Left ventricle myocardium inferior (tissue), 1 donor: ENCODE measurements around the gene B3GNT3. TPM values are rescaled to one million over a fixed set of nuclear protein-coding genes. Genes with fewer than 3 reads are reported as not detected.
"Not testable (repeated sequence)": the region's sequence is repeated elsewhere in the genome, so short reads cannot be mapped to it uniquely, and the experiment has no call there.

Experiments
- DNase-seq: peaks from one replicate; pipeline ENCODE4 v3.0.0-alpha.2; 2020
- H3K27ac ChIP-seq: fragments of 200-600 bp; replicated peaks from 2 replicates; pipeline ENCODE4 v1.8.0; 2021
- H3K27me3 ChIP-seq: fragments of 200-600 bp; 2 replicates; pipeline ENCODE4 v1.8.0; 2021; ENCODE audit warnings: low read depth
- H3K36me3 ChIP-seq: fragments of 200-600 bp; 2 replicates; pipeline ENCODE4 v1.8.0; 2021
- H3K4me1 ChIP-seq: fragments of 200-600 bp; 2 replicates; pipeline ENCODE4 v1.8.0; 2021
- H3K4me3 ChIP-seq: fragments of 200-600 bp; 2 replicates; pipeline ENCODE4 v1.8.0; 2021; ENCODE audit warnings: mild to moderate bottlenecking, moderate library complexity
- H3K9me3 ChIP-seq: fragments of 200-600 bp; replicated peaks from 2 replicates; pipeline ENCODE4 v1.8.0; 2021
- CTCF ChIP-seq: fragments of 200-600 bp; IDR thresholded peaks from 2 replicates; pipeline ENCODE4 v1.8.0; 2021; ENCODE audit warnings: antibody characterized with exemption, mild to moderate bottlenecking, borderline replicate concordance
- intact Hi-C: fragments of 100-400 bp; cut with micrococcal nuclease; formaldehyde crosslinking; loops from one replicate; pipeline ENCODE4 v1.11.0; 2022
- total RNA-seq: library from RNA; stranded (reverse); fragmentation: NEBNext Ultra II Directional; extraction: Animal tissue kit (Norgen Biotek cat#: 25700); gene quantifications from one replicate; pipeline ENCODE4 v1.2.1, GENCODE V29; 2021
- donor health status: DM: no; HTN: yes; CAD: no; lungs with severe emphysema.

The B3GNT3 gene
- total RNA-seq, 1 donor from 2014 or later: not detected

- peaks cover 78% of the 10 kb centered on the region for H3K27me3 ChIP-seq
- no peak overlapping the region for H3K27ac ChIP-seq
- H3K36me3 ChIP-seq: no peaks in the 10 kb centered on the region
- peak; percentile 50 for DNase-seq
- intact Hi-C loops: no loop called here
- peaks cover 10% of the 10 kb centered on the region for H3K4me1 ChIP-seq
- H3K4me3 ChIP-seq: peak overlapping the region; percentile 25
- no peak for TF ChIP-seq CTCF
- H3K9me3 ChIP-seq: no peaks in the 10 kb centered on the region
Observed at GRCh38 chr19:17778251-17778967, 16.5 kb upstream of the B3GNT3 start.

GRCh38 chr19:17778968-17779929, 15.7 kb upstream of the B3GNT3 start:
- peak overlapping the region; percentile 25 for H3K4me3 ChIP-seq
- TF ChIP-seq CTCF: no peak
- no peak for DNase-seq
- H3K36me3 ChIP-seq: no peaks in the 10 kb centered on the region
- H3K27ac ChIP-seq: no peak overlapping the region
- peaks cover 83% of the 10 kb centered on the region for H3K27me3 ChIP-seq
- H3K4me1 ChIP-seq: peaks cover 13% of the 10 kb centered on the region
- intact Hi-C loops: no loop called here
- H3K9me3 ChIP-seq: no peaks in the 10 kb centered on the region

GRCh38 chr19:17780781-17781180, 14.2 kb upstream of the B3GNT3 start:
- no peak for DNase-seq
- no peak for TF ChIP-seq CTCF
- H3K4me1 ChIP-seq: peaks cover 14% of the 10 kb centered on the region
- no peaks in the 10 kb centered on the region for H3K36me3 ChIP-seq
- H3K9me3 ChIP-seq: no peaks in the 10 kb centered on the region
- H3K27ac ChIP-seq: no peak overlapping the region
- intact Hi-C loops: no loop called here
- H3K4me3 ChIP-seq: no peak overlapping the region
- H3K27me3 ChIP-seq: peaks cover 70% of the 10 kb centered on the region

GRCh38 chr19:17783721-17784120, 11.2 kb upstream of the B3GNT3 start:
- H3K4me1 ChIP-seq, H3K9me3 ChIP-seq, DNase-seq, H3K27ac ChIP-seq, intact Hi-C loops, H3K4me3 ChIP-seq, H3K36me3 ChIP-seq: not testable (repeated sequence)
- peaks cover 52% of the 10 kb centered on the region for H3K27me3 ChIP-seq

- TF ChIP-seq CTCF: peak; percentile 85
- no peaks in the 10 kb centered on the region for H3K36me3 ChIP-seq
- peaks cover 4% of the 10 kb centered on the region for H3K4me1 ChIP-seq
- no peaks in the 10 kb centered on the region for H3K9me3 ChIP-seq
- H3K27ac ChIP-seq: no peak overlapping the region
- peaks cover 52% of the 10 kb centered on the region for H3K27me3 ChIP-seq
- intact Hi-C loops: no loop called here
- peak; percentile 49 for DNase-seq
- no peak overlapping the region for H3K4me3 ChIP-seq
Observed at GRCh38 chr19:17784201-17785008, 10.5 kb upstream of the B3GNT3 start.
